Breast epithelium (tissue), 4 donors: Measurements from ENCODE around the gene CA10. TPM values are rescaled to one million over a fixed set of nuclear protein-coding genes. Genes with fewer than 3 reads are reported as not detected.

Experiments used
- DNase-seq, 2 donors: peaks; one replicate each; pipeline ENCODE4 v3.0.0-alpha.2; 2019; ENCODE audit warnings: low spot score in 2 of 2
- H3K27ac ChIP-seq, 2 donors: fragments of 200-600 bp; sonication (generic) in 1 of 2; one replicate each; pipeline ENCODE4 v1.5.1; 2016 to 2019; ENCODE audit warnings: mild to moderate bottlenecking in 1 of 2
- H3K27me3 ChIP-seq, 2 donors: fragments of 200-600 bp; sonication (generic) in 1 of 2; one replicate each; pipeline versions ENCODE4 v1.5.1 to v1.6.0; 2017 to 2019; ENCODE audit warnings: control low read depth in 1 of 2, mild to moderate bottlenecking in 1 of 2
- H3K36me3 ChIP-seq: fragments of 200-600 bp; one replicate; pipeline ENCODE4 v1.5.1; 2019
- H3K4me1 ChIP-seq, 2 donors: fragments of 200-600 bp; sonication (generic); one replicate each; pipeline ENCODE4 v1.5.1; 2016 to 2019; ENCODE audit warnings: control low read depth in 1 of 2
- H3K4me3 ChIP-seq, 3 donors: fragments of 200-600 bp; sonication (generic); 1 replicate in 2 of 3; 2 replicates in 1 of 3; pipeline ENCODE4 v1.5.1; 2016 to 2019; ENCODE audit warnings: mild to moderate bottlenecking in 3 of 3, moderate library complexity in 2 of 3
- H3K9me3 ChIP-seq, 2 donors: fragments of 200-600 bp; sonication (generic) in 1 of 2; one replicate each; pipeline ENCODE4 v1.5.1; 2016 to 2019; ENCODE audit warnings: control low read depth in 1 of 2
- CTCF ChIP-seq, 3 donors: fragments of 450-650 bp; IDR thresholded peaks; one replicate each; pipeline ENCODE4 v1.5.1; 2016 to 2017; ENCODE audit warnings: antibody characterized with exemption in 3 of 3, mild to moderate bottlenecking in 3 of 3, moderate library complexity in 3 of 3
- POLR2A ChIP-seq: fragments of 450-650 bp; IDR thresholded peaks from one replicate; pipeline ENCODE4 v1.6.1; 2016; ENCODE audit warnings: antibody characterized with exemption, mild to moderate bottlenecking, moderate library complexity
- POLR2AphosphoS5 ChIP-seq, 3 donors: sonication (generic); formaldehyde crosslinking; IDR thresholded peaks; one replicate each; pipeline ENCODE4 v1.6.1; 2017; ENCODE audit warnings: antibody characterized with exemption in 3 of 3
- intact Hi-C: fragments of 100-400 bp; cut with DNase I; formaldehyde crosslinking; loops from one replicate; pipeline ENCODE4 v1.15.1; 2023; ENCODE audit warnings: low total_unique reads
- total RNA-seq, 3 donors: library from RNA; depleted of rRNA; stranded (reverse); fragments of >200 nt; gene quantifications; one replicate each; pipeline ENCODE4 v1.1.0, GENCODE V29; 2016

Gene CA10
- total RNA-seq, 3 donors from 2014 or later, result not detected

- TF ChIP-seq POLR2AphosphoS5 (IDR thresholded peaks at IDR 0.05), result no peak
- no peak for TF ChIP-seq CTCF (IDR thresholded peaks at IDR 0.05)
- TF ChIP-seq POLR2A, result no peak
- Histone ChIP-seq H3K9me3 (no peaks in the 10 kb centered on the region), H3K36me3 (no peaks in the 10 kb centered on the region), H3K27me3 (no peaks in the 10 kb centered on the region), H3K4me3 (no peak overlapping the region), H3K4me1 (no peaks in the 10 kb centered on the region), H3K27ac (no peak overlapping the region)
- no peak for DNase-seq
- intact Hi-C loops, result no loop called here
Measured at GRCh38 chr17:51947160-51947735, 211.3 kb downstream of the CA10 start.

GRCh38 chr17:51946311-51946710, 212.2 kb downstream of the CA10 start:
- no peaks in the 10 kb centered on the region for H3K4me1 ChIP-seq

GRCh38 chr17:51941272-51941671, 217.2 kb downstream of the CA10 start:
- no peaks in the 10 kb centered on the region for H3K27me3 ChIP-seq
- no peak for DNase-seq
- H3K36me3 ChIP-seq, result no peaks in the 10 kb centered on the region
- no peaks in the 10 kb centered on the region for H3K4me1 ChIP-seq
- intact Hi-C loops, result no loop called here
- no peak overlapping the region for H3K4me3 ChIP-seq
- TF ChIP-seq CTCF (IDR thresholded peaks at IDR 0.05) (no peak), POLR2A (no peak), POLR2AphosphoS5 (IDR thresholded peaks at IDR 0.05) (no peak)
- H3K9me3 ChIP-seq, result no peaks in the 10 kb centered on the region
- H3K27ac ChIP-seq, result no peak overlapping the region

More at GRCh38 chr17:51946311-51946710, 212.2 kb downstream of the CA10 start:
- TF ChIP-seq POLR2A (no peak), CTCF (IDR thresholded peaks at IDR 0.05) (no peak), POLR2AphosphoS5 (IDR thresholded peaks at IDR 0.05) (no peak)
- H3K27me3 ChIP-seq, result no peaks in the 10 kb centered on the region
- H3K9me3 ChIP-seq, result no peaks in the 10 kb centered on the region
- H3K4me3 ChIP-seq, result no peak overlapping the region
- no peaks in the 10 kb centered on the region for H3K36me3 ChIP-seq
- no peak overlapping the region for H3K27ac ChIP-seq
- intact Hi-C loops, result no loop called here
- DNase-seq, result no peak

- TF ChIP-seq POLR2AphosphoS5 (IDR thresholded peaks at IDR 0.05) (no peak), POLR2A (no peak), CTCF (IDR thresholded peaks at IDR 0.05) (no peak)
- DNase-seq, result no peak
- Histone ChIP-seq H3K4me3 (no peak overlapping the region), H3K27ac (no peak overlapping the region), H3K36me3 (no peaks in the 10 kb centered on the region), H3K27me3 (no peaks in the 10 kb centered on the region), H3K4me1 (no peaks in the 10 kb centered on the region), H3K9me3 (no peaks in the 10 kb centered on the region)
- intact Hi-C loops, result no loop called here
Measured at GRCh38 chr17:51937264-51937663, 221.2 kb downstream of the CA10 start.

GRCh38 chr17:51935477-51935876, 223.0 kb downstream of the CA10 start:
- Histone ChIP-seq H3K27ac (no peak overlapping the region), H3K4me3 (no peak overlapping the region), H3K27me3 (no peaks in the 10 kb centered on the region), H3K9me3 (no peaks in the 10 kb centered on the region), H3K36me3 (no peaks in the 10 kb centered on the region), H3K4me1 (no peaks in the 10 kb centered on the region)
- DNase-seq, result no peak
- TF ChIP-seq POLR2AphosphoS5 (IDR thresholded peaks at IDR 0.05) (no peak), POLR2A (no peak), CTCF (IDR thresholded peaks at IDR 0.05) (no peak)
- intact Hi-C loops, result no loop called here
